NT2/D1 (cell line): ENCODE results near the gene LARP6.

Experiments used
- SUZ12 ChIP-seq: IDR thresholded peaks from 2 replicates; pipeline ENCODE4 v1.6.1; 2011; ENCODE audit not compliant: insufficient read length, insufficient read depth; ENCODE audit errors: extremely low read depth
- YY1 ChIP-seq: IDR thresholded peaks from 2 replicates; pipeline ENCODE4 v1.6.1; 2011; ENCODE audit not compliant: insufficient read length, insufficient read depth
- ZNF274 ChIP-seq: IDR thresholded peaks from 2 replicates; pipeline ENCODE4 v1.6.1; 2011; ENCODE audit warnings: mild to moderate bottlenecking, low read depth, low read length

- no peak for TF ChIP-seq ZNF274
- TF ChIP-seq SUZ12, result no peak
- no peak for TF ChIP-seq YY1
Measured at GRCh38 chr15:70831094-70831911, 22.7 kb downstream of the LARP6 start.
